Fibroblast of lung (primary cell): ENCODE measurements around the gene NT5DC3. TPM values are rescaled to one million over a fixed set of nuclear protein-coding genes. Genes with fewer than 3 reads are reported as not detected.
A peak's percentile ranks its signal among the peaks of the same experiment; 100 is the strongest.

Experiments used
- DNase-seq, 2 donors: peaks; one replicate each; pipeline versions ENCODE4 v3.0.0 to v3.0.0-alpha.2; 2010; ENCODE audit warnings: low read depth in 2 of 2
- H2AFZ ChIP-seq: 2 replicates; pipeline ENCODE4 v1.5.1; 2012; ENCODE audit warnings: low read length, control low read depth, inconsistent platforms
- H3K27ac ChIP-seq: 2 replicates; pipeline ENCODE4 v1.5.1; 2011; ENCODE audit warnings: low read length, control low read depth; ENCODE audit not compliant: insufficient read depth
- H3K27me3 ChIP-seq: 2 replicates; pipeline ENCODE4 v1.5.1; 2011; ENCODE audit warnings: mild to moderate bottlenecking, low read length; ENCODE audit not compliant: control insufficient read depth, insufficient read depth
- H3K36me3 ChIP-seq: 2 replicates; pipeline ENCODE4 v1.5.1; 2011; ENCODE audit warnings: low read length; ENCODE audit not compliant: control insufficient read depth, insufficient read depth
- H3K4me1 ChIP-seq: 2 replicates; pipeline ENCODE4 v1.5.1; 2011; ENCODE audit warnings: low read length; ENCODE audit not compliant: control insufficient read depth, insufficient read depth; ENCODE audit errors: extremely low read depth
- H3K4me2 ChIP-seq: 2 replicates; pipeline ENCODE4 v1.5.1; 2011; ENCODE audit warnings: low read length, control low read depth; ENCODE audit not compliant: insufficient read depth; ENCODE audit errors: extremely low read depth
- H3K4me3 ChIP-seq, 4 experiments: fragments of 200-600 bp in 1 of 4; sonication (generic) in 1 of 4; replicated peaks in 1 of 4; 2 replicates each; pipeline ENCODE4 v1.5.1; 2011 to 2016; ENCODE audit warnings: low read length in 4 of 4, low read depth in 3 of 4, mild to moderate bottlenecking in 3 of 4, control low read depth in 2 of 4, inconsistent platforms in 1 of 4, mixed read lengths in 1 of 4; ENCODE audit not compliant: insufficient read depth in 1 of 4; ENCODE audit errors: control extremely low read depth in 1 of 4
- H3K79me2 ChIP-seq: 2 replicates; pipeline ENCODE4 v1.5.1; 2012; ENCODE audit warnings: mild to moderate bottlenecking, low read length, inconsistent platforms; ENCODE audit not compliant: control insufficient read depth, insufficient read depth
- H3K9ac ChIP-seq: 2 replicates; pipeline ENCODE4 v1.5.1; 2011; ENCODE audit warnings: mild to moderate bottlenecking, low read length, control low read depth; ENCODE audit not compliant: insufficient read depth
- H3K9me3 ChIP-seq: 2 replicates; pipeline ENCODE4 v1.5.1; 2012; ENCODE audit warnings: low read depth, low read length; ENCODE audit not compliant: control insufficient read depth, insufficient read depth
- H4K20me1 ChIP-seq: 2 replicates; pipeline ENCODE4 v1.5.1; 2011; ENCODE audit warnings: low read length; ENCODE audit not compliant: control insufficient read depth, insufficient read depth; ENCODE audit errors: extremely low read depth
- EZH2 ChIP-seq: IDR thresholded peaks from 2 replicates; pipeline ENCODE4 v1.5.1; 2012; ENCODE audit warnings: low read length, control low read depth, mild to moderate bottlenecking; ENCODE audit errors: missing control alignments
- polyA plus RNA-seq, 2 donors: library from polyadenylated mRNA; depleted of rRNA in 1 of 2; stranded (reverse) in 1 of 2; unstranded in 1 of 2; fragments of >200 nt; gene quantifications; 2 replicates each; pipeline ENCODE4 v1.2.1, GENCODE V29; 2011 to 2012; ENCODE audit warnings: missing spikeins in 1 of 2
- total RNA-seq: library from RNA; depleted of rRNA; stranded (reverse); fragments of >200 nt; gene quantifications from 2 replicates; pipeline ENCODE4 v1.2.1, GENCODE V29; 2014
- TF ChIP-seq, protein P1 (sequence below), 2 donors: IDR thresholded peaks in 1 of 2; conservative IDR thresholded peaks in 1 of 2; 1 replicate in 1 of 2; 2 replicates in 1 of 2; pipeline ENCODE4 v1.5.1; 2011 to 2012; ENCODE audit warnings: low read length in 2 of 2, control low read depth in 1 of 2, inconsistent platforms in 1 of 2, low read depth in 1 of 2, mild to moderate bottlenecking in 1 of 2

The NT5DC3 gene
- total and polyA plus RNA-seq, 2 donors (not counting 1 experiment from before 2014, with no cell fraction given) = 4.1 to 10.4 TPM

DNA sequence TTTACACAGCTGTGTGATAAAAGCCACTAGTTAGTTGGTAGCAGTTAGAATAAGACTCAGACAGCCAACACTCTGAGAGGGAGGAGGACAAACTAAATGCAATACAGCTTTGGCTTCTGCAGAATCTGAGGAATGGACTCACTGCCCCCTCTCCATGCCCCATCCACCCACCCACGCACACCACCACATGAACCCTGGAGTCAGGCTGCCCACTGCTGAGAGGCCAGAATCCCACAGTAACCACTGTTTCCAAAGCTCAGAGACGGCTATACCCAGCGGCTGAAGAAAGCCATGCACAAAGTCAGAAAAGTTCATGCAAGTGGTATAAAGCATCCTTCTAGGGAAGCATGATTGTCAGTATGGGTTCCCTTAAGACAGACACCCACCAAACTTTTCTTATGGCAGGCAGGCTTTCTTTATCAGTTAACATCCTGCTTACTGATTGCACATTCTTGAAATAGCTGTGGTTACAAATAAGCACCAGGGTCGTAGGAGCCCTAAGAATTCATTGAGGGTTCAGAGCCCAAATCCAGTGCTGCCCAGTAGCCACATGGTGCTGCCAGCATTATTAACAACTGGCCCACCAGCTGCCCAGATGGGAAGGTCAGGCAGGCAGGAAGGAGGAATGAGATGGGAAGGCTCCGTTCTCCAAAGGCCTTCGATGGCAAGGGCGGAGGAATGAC lies 61.5 kb downstream of the NT5DC3 start:
- H3K36me3 ChIP-seq = peaks cover 12% of the 10 kb centered on the region

DNA sequence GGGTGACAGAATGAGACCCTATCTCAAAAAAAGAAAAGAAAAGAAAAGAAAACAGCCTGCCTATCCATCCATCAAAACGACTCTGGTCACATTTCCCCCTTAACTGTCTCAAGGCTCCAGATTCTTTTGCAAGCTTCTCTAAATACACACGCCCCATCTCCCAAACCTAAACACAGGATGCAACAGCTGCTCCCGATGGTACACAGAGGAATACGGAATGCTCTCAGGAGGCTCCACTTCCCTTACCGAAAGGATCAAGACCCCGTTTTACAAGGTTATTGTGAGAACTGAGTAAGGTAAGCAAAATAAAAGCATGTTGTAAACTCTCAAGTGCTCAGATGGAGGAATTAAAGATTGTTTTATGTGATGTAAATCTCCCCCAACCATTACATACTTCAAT lies 62.3 kb downstream of the NT5DC3 start:
- Histone ChIP-seq H3K27me3 (no peaks in the 10 kb centered on the region), H3K79me2 (no peaks in the 10 kb centered on the region), H3K4me2 (no peak overlapping the region), H3K36me3 (peaks cover 10% of the 10 kb centered on the region), H3K27ac (no peak overlapping the region), H3K9me3 (no peaks in the 10 kb centered on the region), H4K20me1 (no peaks in the 10 kb centered on the region), H3K4me1 (peaks cover 5% of the 10 kb centered on the region), H2AFZ (no peak overlapping the region), H3K4me3 (no peak overlapping the region), H3K9ac (no peak overlapping the region)
- TF ChIP-seq, protein P1, sequence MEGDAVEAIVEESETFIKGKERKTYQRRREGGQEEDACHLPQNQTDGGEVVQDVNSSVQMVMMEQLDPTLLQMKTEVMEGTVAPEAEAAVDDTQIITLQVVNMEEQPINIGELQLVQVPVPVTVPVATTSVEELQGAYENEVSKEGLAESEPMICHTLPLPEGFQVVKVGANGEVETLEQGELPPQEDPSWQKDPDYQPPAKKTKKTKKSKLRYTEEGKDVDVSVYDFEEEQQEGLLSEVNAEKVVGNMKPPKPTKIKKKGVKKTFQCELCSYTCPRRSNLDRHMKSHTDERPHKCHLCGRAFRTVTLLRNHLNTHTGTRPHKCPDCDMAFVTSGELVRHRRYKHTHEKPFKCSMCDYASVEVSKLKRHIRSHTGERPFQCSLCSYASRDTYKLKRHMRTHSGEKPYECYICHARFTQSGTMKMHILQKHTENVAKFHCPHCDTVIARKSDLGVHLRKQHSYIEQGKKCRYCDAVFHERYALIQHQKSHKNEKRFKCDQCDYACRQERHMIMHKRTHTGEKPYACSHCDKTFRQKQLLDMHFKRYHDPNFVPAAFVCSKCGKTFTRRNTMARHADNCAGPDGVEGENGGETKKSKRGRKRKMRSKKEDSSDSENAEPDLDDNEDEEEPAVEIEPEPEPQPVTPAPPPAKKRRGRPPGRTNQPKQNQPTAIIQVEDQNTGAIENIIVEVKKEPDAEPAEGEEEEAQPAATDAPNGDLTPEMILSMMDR (conservative IDR thresholded peaks at IDR 0.05 in 1 of 2, IDR thresholded peaks at IDR 0.05 in 1 of 2; ENCODE audit: low read depth in 1 of 2, low read length in 2 of 2) = no peak
- no peak for TF ChIP-seq EZH2
- DNase-seq = no peak

More for the DNA sequence above, 61.5 kb downstream of the NT5DC3 start:
- no peaks in the 10 kb centered on the region for H3K9me3 ChIP-seq
- no peak overlapping the region for H3K4me2 ChIP-seq
- peaks cover 5% of the 10 kb centered on the region for H3K4me1 ChIP-seq
- peak in 1 of 2 donors; percentile 59 for DNase-seq
- no peak overlapping the region for H3K4me3 ChIP-seq
- H3K27me3 ChIP-seq = no peaks in the 10 kb centered on the region
- no peaks in the 10 kb centered on the region for H4K20me1 ChIP-seq
- no peak overlapping the region for H3K27ac ChIP-seq
- H3K9ac ChIP-seq = no peak overlapping the region
- TF ChIP-seq, protein P1 (conservative IDR thresholded peaks at IDR 0.05 in 1 of 2, IDR thresholded peaks at IDR 0.05 in 1 of 2; ENCODE audit: low read depth in 1 of 2, low read length in 2 of 2) = no peak
- TF ChIP-seq EZH2 = no peak
- H2AFZ ChIP-seq = no peak overlapping the region
- H3K79me2 ChIP-seq = no peaks in the 10 kb centered on the region

DNA sequence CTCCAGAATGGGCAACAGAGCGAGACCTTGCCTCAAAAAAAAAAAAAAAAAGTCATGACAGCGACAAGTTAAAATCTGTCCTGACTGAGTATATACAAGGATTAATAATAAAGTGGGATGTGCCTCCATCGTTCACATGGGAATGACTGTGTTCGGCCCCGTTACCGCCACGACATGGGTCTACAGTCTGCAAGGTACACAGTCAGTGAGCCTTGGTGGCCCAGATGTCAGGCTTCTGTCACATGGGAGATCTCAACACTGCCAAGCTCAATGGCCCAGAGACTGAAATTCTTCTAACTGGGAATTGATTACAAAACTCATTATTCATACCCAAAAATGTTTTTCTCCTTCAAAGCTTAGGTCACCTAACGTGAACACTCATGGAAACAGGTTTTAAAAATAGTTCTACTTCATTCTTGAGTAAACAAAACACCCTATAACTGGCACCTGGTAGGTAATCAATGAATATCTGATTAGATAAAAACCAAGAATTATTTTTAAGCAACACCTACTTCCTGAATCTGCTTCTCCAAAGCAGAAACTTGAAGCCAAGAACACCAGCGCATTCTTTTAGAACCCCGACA lies 66.0 kb downstream of the NT5DC3 start:
- DNase-seq = no peak
- no peak overlapping the region for H3K27ac ChIP-seq
- H2AFZ ChIP-seq = no peak overlapping the region
- no peaks in the 10 kb centered on the region for H3K9me3 ChIP-seq
- H3K4me1 ChIP-seq = peaks cover 5% of the 10 kb centered on the region
- peaks cover 6% of the 10 kb centered on the region for H3K36me3 ChIP-seq
- H3K9ac ChIP-seq = no peak overlapping the region
- TF ChIP-seq EZH2 = no peak
- H3K4me2 ChIP-seq = no peak overlapping the region
- H3K79me2 ChIP-seq = no peaks in the 10 kb centered on the region
- no peaks in the 10 kb centered on the region for H4K20me1 ChIP-seq
- H3K27me3 ChIP-seq = no peaks in the 10 kb centered on the region
- no peak overlapping the region for H3K4me3 ChIP-seq
